Effector memory CD4-positive, alpha-beta T cell (primary cell): ENCODE measurements around the gene FBXO36.

Experiments used
- DNase-seq, 3 donors: peaks; one replicate each; pipeline ENCODE4 v3.0.0-alpha.2; 2020
- H3K27ac ChIP-seq: 2 replicates; pipeline ENCODE4 v1.7.0; 2013; ENCODE audit warnings: mild to moderate bottlenecking, low read length, moderate library complexity; ENCODE audit not compliant: insufficient read depth, poor library complexity, severe bottlenecking
- H3K27me3 ChIP-seq: replicated peaks from 2 replicates; pipeline ENCODE4 v1.7.0; 2013; ENCODE audit warnings: mild to moderate bottlenecking, low read length; ENCODE audit not compliant: insufficient read depth, control insufficient read depth, poor library complexity, severe bottlenecking
- H3K36me3 ChIP-seq: 2 replicates; pipeline ENCODE4 v1.7.0; 2013; ENCODE audit warnings: mild to moderate bottlenecking, low read length, moderate library complexity; ENCODE audit not compliant: control insufficient read depth, insufficient read depth
- H3K4me1 ChIP-seq: 2 replicates; pipeline ENCODE4 v1.7.0; 2013; ENCODE audit warnings: low read length, mild to moderate bottlenecking; ENCODE audit not compliant: control insufficient read depth, insufficient read depth, poor library complexity, severe bottlenecking
- H3K4me3 ChIP-seq: 2 replicates; pipeline ENCODE4 v1.7.0; 2013; ENCODE audit warnings: low read length, low read depth, mild to moderate bottlenecking; ENCODE audit not compliant: insufficient read depth, poor library complexity, severe bottlenecking
- H3K9me3 ChIP-seq: 2 replicates; pipeline ENCODE4 v1.7.0; 2013; ENCODE audit warnings: mild to moderate bottlenecking, low read length, moderate library complexity; ENCODE audit not compliant: control insufficient read depth

The FBXO36 gene

DNA sequence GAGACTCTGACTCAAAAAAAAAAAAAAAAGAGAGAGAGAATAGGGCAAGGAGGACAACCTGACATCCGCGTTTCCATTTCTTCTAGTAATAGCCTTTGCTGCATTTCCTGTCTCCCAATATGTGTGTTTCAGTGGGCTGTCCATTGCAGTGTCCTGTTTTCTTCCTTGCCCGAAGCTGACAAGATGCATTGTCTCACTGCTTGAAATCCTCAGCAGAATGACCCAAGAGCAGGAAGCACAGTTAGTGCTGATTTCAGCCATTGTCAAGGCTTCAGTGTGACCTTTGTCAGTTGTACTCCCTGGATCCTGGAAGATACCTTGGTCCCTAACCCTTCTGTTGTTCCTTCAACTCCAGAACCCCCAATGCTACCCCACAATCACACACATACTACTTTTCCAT lies 75.3 kb downstream of the FBXO36 start:
- no peaks in the 10 kb centered on the region for H3K36me3 ChIP-seq
- no peak overlapping the region for H3K4me3 ChIP-seq
- H3K27me3 ChIP-seq = no peaks in the 10 kb centered on the region
- no peaks in the 10 kb centered on the region for H3K9me3 ChIP-seq
- H3K4me1 ChIP-seq = no peaks in the 10 kb centered on the region
- no peak overlapping the region for H3K27ac ChIP-seq
- DNase-seq = no peak

DNA sequence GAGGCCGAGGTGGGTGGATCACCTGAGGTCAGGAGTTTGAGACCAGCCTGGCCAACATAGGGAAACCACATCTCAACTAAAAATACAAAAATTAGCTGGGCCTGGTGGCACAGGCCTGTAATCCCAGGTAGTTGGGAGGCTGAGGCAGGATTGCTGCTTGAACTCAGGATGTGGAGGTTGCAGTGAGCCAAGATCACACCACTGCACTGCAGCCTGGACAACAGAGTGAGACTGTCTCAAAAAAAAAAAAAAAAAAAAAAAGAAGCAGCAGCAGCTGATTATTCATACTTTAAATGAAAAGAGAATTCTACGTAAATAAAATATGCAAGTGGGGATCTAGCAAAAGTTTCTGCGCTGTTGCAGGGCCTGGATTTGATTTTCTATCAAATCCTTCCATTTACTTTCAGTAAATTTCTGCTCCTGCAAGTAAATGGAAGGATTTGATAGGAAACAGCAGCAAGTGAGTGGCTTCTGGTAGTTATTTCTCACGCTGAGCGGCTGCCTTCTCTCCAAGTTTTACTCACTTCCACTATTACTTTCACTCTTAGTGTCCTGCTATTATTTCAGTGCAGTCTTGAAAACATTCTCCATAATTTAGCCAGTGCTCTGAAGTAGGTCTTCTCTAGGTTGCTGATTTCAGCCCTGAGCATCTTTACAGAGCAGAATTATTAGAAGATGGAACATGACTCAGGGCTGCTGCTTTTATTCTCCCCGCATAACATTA lies 78.0 kb downstream of the FBXO36 start:
- Histone ChIP-seq H3K9me3 (no peaks in the 10 kb centered on the region), H3K36me3 (no peaks in the 10 kb centered on the region), H3K27ac (no peak overlapping the region), H3K4me1 (no peaks in the 10 kb centered on the region), H3K27me3 (no peaks in the 10 kb centered on the region), H3K4me3 (no peak overlapping the region)
- DNase-seq = no peak

DNA sequence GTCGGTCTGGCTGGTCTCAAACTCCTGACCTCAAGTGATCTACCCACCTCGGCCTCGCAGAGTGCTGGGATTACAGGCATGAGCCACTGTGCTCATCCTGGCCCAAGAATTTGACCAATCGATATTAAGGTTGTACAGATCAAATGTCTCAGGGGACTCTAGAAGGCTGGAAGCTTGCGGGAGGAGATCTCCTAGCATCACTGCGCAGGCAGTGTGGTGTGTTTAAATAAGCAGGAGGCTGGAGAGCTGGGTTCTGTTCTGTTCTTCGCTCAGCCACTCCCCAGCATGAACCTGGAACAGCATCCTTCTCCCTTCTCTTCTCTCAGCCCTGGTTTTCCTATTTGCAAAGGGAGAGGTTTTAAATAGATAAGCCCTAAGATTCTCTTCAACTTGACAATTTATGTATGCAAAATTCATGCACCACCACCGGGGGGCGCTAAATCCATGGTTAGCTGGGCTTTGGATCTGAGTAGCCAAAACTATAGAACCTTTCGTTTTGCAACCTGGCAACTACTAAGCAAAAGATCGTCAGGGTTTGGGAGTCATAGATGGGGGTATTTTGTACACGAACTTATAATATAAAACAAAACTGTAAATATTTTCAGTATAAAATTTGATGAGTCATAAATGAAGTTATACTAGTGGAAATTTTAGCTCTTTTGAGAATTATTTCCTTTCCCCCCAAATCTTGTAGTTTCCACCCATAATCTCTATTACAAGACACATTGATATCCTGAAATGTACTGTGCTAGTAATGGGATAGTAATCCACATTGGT lies 85.8 kb downstream of the FBXO36 start:
- peak; percentile 30 to 66 (median 46) for DNase-seq
- Histone ChIP-seq H3K9me3 (no peaks in the 10 kb centered on the region), H3K27me3 (no peaks in the 10 kb centered on the region), H3K36me3 (no peaks in the 10 kb centered on the region), H3K4me1 (no peaks in the 10 kb centered on the region), H3K4me3 (no peak overlapping the region), H3K27ac (no peak overlapping the region)

DNA sequence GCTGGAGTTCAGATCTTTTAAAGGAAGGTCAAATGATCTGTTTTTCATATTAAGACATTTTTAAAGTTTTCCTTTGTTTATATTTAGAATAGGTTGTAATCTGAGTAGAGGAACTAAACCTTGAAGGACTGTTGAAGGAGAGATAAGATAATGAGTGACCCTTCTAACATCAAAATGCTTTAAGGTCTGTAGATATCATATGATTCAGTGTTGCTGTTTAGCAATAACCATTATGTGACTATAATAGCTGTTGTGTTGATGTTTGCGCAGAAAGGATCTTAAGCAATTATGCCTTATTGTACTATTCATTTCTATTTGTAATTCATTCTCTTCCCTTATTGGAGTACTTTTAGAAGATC lies 86.4 kb downstream of the FBXO36 start:
- no peak overlapping the region for H3K27ac ChIP-seq
- no peak overlapping the region for H3K4me3 ChIP-seq
- H3K36me3 ChIP-seq = no peaks in the 10 kb centered on the region
- no peaks in the 10 kb centered on the region for H3K27me3 ChIP-seq
- no peak for DNase-seq
- H3K9me3 ChIP-seq = no peaks in the 10 kb centered on the region
- H3K4me1 ChIP-seq = no peaks in the 10 kb centered on the region

DNA sequence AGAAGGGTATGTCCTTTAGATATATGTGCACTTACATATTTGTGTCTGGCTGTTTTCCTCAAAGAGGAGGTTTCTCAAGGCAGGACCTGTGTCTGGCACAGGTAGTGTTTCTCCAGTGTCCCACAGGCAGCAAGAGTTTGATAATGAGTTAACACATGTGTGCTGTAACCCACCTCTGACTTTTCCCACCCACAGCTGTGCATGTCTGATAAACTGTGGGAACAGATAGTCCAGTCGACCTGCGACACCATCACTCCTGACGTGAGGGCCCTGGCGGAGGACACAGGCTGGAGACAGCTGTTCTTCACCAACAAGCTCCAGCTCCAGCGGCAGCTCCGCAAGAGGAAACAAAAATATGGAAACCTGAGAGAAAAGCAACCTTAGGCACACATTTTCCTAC lies 88.2 kb downstream of the FBXO36 start:
- H3K36me3 ChIP-seq = no peaks in the 10 kb centered on the region
- H3K27me3 ChIP-seq = no peaks in the 10 kb centered on the region

DNA sequence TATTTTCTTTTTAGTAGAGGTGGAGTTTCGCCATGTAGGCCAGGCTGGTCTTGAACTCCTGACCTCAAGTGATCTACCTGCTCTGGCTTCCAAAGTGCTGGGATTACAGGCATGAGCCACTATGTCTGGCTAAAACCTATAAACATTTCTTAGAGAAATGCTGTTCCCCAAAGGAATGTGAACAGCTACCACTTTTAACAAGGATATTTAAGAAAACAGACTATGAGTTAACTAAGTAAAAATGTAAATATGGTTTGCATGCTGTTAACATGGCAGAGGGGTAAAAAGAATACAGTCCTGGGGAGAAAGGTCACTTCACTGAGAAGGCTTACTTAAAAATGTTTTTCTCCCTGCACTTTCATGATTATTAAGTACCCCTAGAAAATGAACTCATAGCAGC lies 89.3 kb downstream of the FBXO36 start:
- Histone ChIP-seq H3K27me3 (no peaks in the 10 kb centered on the region), H3K4me1 (no peaks in the 10 kb centered on the region), H3K9me3 (no peaks in the 10 kb centered on the region), H3K27ac (no peak overlapping the region), H3K4me3 (no peak overlapping the region), H3K36me3 (no peaks in the 10 kb centered on the region)
- DNase-seq = no peak

More for the DNA sequence above, 88.2 kb downstream of the FBXO36 start:
- H3K4me3 ChIP-seq = no peak overlapping the region
- H3K4me1 ChIP-seq = no peaks in the 10 kb centered on the region
- no peak for DNase-seq
- no peak overlapping the region for H3K27ac ChIP-seq
- no peaks in the 10 kb centered on the region for H3K9me3 ChIP-seq

DNA sequence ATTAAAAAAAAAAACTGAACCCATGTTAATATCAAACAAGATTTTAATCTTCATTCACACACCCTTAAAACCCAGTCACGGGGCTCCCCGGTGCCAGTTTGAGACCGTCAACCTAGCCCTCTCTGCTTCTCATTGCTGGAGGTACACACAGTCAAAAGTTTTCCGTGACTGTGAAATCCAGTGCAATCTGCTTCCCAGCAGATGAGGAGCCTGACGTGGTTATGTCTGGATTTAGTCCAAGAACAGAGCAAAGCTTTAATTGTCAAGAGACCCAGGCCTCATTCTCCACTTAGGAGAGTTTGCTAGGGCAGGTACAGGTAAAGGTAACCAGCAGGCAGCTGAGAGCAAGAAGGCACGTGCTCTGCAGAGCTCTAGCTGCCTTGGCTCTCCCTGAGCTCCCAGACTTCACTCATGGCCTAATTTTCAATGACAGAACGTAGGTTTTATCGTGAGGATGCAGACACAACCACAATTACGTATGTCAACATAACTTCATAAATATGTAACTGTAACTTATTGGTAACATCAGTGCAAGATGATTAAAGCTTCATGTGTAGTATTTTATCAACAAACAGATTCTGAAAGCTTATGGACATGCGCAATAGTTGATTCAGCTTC lies 90.1 kb downstream of the FBXO36 start:
- Histone ChIP-seq H3K4me1 (no peaks in the 10 kb centered on the region), H3K36me3 (no peaks in the 10 kb centered on the region), H3K9me3 (no peaks in the 10 kb centered on the region), H3K4me3 (no peak overlapping the region), H3K27me3 (no peaks in the 10 kb centered on the region), H3K27ac (no peak overlapping the region)
- DNase-seq = no peak

DNA sequence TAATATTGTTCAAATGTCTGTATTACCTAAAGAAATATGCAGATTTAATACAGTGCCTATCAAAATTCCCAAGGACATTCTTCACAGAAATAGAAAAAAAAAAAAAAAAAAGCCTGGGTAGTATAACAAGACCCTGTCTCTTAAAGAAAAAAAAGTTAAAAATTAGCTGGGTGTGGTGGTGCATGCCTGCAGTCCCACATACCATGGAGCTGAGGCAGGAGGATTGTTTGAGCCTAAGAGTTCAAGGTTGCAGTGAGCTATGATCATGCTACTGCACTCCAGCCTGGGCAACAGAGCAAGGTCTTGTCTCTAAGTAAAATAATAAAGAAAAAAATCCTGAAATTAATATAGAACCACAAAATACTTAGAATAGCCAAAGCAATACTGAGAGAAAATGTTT lies 94.5 kb downstream of the FBXO36 start:
- Histone ChIP-seq H3K4me1 (no peaks in the 10 kb centered on the region), H3K9me3 (no peaks in the 10 kb centered on the region), H3K27ac (no peak overlapping the region), H3K27me3 (no peaks in the 10 kb centered on the region), H3K4me3 (no peak overlapping the region), H3K36me3 (no peaks in the 10 kb centered on the region)
- DNase-seq = no peak

DNA sequence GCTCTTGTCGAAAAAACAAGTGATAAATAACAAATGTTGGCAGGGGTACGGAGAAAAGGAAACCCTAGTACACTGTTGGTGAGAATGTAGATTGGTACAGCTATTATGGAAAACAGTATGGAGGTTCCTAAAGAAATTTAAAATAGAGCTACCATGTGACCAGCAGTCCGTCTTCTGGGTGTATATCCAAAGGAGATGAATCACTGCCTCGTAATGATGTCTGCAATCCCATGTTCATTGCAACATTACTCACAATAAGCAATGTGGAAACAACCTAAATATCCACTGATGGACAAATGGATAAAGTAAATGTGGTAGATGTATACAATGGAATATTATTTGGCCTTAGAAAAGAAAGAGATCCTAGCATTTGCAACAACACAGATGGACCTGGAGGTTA lies 95.8 kb downstream of the FBXO36 start:
- H3K27me3 ChIP-seq = no peaks in the 10 kb centered on the region
- no peak overlapping the region for H3K4me3 ChIP-seq
- DNase-seq = no peak

DNA sequence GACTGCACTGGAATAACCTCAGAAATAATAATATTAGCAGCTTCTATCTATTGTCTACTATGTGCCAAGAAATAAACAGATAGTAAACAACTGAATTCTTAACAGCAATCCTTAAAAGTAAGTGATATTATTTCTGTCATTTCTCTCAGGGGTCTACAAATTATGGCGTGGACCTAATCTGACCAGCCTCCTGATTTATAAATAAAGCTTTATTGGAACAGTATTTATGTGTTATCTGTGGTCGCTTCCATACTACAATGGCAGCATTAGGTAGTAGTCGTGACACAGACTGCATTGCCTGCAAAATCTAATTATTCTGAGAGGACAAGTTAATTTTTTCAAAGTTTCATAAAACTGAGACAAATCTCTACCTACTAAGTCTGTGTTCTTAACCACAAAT lies 97.4 kb downstream of the FBXO36 start:
- Histone ChIP-seq H3K4me1 (no peaks in the 10 kb centered on the region), H3K27ac (no peak overlapping the region), H3K36me3 (no peaks in the 10 kb centered on the region), H3K27me3 (no peaks in the 10 kb centered on the region), H3K4me3 (no peak overlapping the region), H3K9me3 (no peaks in the 10 kb centered on the region)
- DNase-seq = no peak

More for the DNA sequence above, 95.8 kb downstream of the FBXO36 start:
- Histone ChIP-seq H3K4me1 (no peaks in the 10 kb centered on the region), H3K36me3 (no peaks in the 10 kb centered on the region), H3K9me3 (no peaks in the 10 kb centered on the region), H3K27ac (no peak overlapping the region)
